ENCODE data around the gene GPR85.
"Not testable (repeated sequence)": the region's sequence is repeated elsewhere in the genome, so short reads cannot be mapped to it uniquely, and the experiment has no call there.

The GPR85 gene

DNA sequence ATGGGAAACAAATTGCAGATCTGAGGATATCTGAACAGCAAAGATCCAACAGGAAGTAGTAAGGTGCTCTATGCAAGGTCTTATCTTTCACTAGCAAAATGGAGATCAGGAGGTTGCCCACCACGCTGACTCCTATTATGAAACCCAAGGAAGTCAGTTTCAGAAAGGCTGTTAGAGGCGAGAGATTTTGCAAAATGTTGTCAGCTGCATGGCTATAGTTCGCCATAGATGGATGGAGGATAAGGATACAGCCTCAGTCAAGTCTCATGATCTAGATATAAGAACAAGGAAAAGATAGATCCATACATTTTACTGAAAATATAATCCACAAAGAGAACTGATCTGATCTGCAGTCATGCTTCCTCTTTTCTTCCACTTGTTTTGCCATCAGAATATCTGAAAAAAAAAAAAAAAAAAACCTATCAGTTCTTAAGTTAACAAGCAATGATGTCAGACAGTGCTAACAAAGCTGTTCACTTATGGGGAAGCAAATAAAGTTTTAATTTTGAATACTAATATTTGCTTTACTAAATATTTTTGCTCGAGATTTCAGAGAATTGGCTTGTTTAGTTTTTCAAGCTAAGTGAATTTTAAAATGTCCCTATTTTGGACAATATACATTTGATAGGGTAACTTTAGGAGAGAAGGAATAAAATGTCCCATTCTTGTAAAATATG is 2.0 kb downstream of the GPR85 start:
- DNase-seq (ENCODE audit: low read depth in 2 of 2), result no peak

DNA sequence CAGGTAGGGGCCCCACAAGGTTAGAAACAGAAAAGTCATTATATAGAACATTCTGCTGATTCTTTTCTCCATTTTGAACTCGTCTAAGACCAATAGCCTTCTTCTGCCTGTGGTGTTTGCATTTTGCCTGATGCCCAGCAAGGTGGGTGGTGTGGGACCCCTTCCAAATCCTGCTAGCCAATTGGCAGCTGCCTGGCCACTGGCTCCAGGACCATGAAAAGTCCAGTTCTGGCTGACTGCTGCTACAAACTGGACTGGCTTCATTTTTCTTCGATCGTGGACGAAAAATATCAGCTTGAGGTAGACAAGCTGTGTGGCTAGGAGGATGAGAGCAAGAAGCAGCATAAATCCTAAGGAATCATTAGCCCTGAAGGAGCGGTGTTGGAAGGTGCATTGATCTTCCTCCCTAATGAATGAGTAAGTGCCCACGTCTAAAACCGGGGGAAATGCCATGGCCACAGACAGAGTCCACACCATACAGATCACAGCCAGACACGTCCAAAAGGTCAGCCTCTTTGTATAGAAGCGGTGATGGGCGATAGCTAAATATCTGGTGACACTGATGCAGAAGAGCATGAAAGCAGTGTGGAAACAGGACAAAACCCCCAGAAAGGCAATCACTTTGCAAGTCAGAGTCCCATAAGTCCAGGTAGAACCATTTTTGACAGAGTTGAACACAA is 2.7 kb downstream of the GPR85 start:
- DNase-seq (ENCODE audit: low read depth in 2 of 2), result no peak

DNA sequence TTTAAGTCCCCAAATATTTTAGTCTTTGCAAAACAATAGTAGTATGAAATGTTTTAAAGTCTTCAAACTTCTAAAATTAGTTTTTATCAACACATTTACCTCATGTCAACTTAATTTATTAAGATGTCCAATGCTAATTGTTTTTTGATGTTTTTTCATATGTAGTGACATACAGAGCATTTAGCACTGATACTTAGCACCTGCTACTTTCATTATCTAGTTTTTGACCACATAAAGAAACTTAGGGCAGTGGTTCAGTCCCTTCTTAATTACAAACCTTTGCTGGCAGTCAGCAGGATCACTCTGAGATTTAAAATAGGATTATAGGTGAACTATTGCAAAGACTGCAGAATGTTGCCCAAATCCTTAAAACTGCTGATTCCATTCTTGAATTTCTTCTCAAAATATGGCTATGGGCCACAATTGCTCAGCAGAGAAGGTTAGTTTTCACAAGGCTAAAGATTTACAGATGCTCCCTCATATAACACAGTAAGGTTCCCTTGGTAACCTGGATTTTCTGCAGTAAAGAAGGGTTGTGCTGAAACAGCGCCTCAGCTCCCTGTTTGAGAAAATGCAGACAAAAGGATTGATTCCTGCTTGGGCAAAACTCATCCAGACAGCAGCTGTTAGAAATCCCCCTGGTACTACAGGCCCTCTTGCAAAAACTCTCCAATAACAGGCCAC is 3.4 kb downstream of the GPR85 start:
- DNase-seq (ENCODE audit: low read depth in 2 of 2), result no peak

DNA sequence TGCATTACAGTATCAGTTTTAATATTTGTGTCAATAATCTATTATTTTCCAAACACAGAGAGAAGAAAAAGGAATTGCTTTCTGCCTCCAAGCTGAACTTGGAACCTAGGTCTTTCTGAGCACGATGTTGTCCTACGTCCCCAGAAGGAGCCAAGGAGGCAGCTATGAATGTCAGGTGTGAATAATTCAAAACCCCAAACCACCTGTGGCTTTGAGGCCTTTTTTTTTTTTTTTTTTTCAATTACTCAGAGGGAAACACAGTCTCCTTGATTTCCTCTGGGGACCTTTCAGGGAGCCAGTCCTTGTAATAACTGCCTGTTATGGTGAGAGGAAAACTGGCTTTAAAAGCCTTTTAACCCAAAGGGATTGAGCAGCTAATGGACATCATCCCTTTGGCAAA is 8.3 kb downstream of the GPR85 start:
- DNase-seq (ENCODE audit: low read depth in 2 of 2), result no peak

DNA sequence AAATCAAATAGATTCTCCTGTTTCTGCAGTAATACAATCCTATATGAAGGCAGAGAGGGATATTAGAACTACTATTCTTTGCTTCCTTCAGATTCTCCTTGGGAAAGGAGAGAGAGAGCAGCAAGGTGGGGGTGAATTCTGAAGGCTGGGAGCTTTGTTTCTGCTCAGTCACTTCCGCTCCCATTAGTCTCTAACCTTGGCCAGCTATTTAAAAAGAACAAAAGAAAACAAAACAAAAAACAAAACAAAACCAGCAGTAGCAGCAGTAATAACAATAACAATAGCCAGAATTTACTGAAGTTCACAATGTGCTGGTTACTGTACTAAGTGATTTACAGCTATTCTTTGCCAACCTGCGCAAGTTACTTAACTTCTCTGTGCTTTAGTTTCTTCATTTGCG is 9.9 kb downstream of the GPR85 start:
- no peak for DNase-seq (ENCODE audit: low read depth in 2 of 2)

DNA sequence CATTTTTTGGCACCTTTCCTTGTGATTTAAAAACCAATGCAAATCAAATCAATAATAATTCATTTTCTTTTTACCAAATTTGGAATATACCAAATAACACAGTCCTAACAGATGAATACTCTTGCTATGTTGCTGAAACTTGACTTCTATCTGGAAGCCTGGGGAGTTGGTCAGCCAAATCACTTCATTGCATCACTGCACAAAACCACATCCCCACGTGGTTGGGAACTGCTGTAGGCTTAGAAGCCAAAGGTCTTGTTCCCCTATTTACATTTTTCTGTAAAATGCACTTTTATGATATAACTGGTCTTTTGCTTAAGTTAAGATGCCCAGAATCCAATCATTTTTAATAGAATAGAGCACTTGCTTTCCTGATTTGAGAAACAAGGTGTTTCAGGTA is 15.2 kb downstream of the GPR85 start:
- DNase-seq (ENCODE audit: low read depth in 2 of 2), result no peak

DNA sequence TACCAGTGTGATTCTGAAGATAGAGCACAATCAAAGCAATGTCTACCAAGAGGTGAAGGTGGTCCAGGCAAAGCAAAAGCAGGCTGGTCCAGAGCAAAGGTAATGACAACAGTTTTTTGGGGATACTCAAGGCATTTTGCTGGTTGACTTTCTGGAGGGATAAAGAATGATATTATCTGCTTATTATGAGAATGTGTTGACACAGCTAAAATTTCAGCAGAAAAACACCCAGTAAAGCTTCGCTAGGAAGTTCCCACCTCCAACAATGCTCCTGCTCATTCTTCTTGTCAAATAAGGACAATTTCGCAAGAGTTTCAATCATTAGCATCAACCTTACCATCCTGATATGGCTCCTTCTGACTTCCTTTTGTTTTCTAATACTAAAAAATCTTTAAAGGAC is 24.1 kb downstream of the GPR85 start:
- no peak for DNase-seq (ENCODE audit: low read depth in 2 of 2)

DNA sequence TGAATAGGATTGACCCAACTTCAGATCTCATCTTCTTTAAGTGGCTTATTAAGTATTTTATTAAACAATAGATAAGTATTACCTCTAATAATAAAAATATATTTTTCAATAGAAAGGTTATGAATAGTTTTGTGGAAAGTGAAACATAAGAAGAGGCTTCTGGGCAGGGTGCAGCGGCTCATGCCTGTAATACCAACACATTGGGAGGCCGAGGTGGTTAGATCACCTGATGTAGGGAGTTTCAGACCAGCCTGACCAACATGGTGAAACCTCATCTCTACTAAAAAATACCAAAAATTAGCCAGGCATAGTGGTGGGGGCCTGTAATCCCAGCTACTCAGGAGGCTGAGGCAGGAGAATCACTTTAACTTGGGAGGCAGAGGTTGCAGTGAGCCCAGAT is 26.5 kb downstream of the GPR85 start:
- DNase-seq (ENCODE audit: low read depth in 2 of 2), result no peak

DNA sequence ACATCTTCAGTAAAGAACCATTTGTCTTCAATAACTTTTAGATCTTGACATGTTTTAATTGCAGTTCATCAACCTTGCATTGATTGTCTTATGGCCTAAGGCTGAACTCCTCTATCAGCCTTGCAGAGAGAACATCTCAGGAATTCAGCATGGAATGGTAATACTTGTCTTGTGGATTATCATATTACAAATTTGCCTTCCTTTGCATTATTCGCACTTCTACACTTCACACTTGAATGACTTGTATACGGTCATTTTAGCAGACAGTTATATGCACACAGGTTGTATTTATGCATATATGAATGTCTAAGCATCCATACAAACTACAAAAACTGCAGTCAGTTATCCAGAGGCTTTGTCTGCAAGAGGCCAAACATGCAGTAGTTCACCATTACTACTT is 31.7 kb downstream of the GPR85 start:
- no peak for DNase-seq (ENCODE audit: low read depth in 2 of 2)

DNA sequence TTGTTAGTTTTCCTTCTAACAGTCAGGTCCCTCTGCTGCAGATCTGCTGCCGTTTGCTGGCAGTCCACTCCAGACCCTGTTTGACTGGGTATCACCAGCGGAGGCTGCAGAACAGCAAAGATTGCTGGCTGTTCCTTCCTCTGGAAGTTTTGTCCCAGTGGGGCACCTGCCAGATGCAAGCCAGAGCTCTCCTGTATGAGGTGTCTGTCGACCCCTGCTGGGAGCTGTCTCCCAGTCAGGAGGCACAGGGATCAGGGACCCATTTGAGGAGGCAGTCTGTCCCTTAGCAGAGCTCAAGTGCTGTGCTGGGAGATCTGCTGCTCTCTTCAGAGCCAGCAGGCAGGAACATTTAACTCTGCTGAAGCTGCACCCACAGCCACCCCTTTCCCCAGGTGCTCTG is 32.4 kb downstream of the GPR85 start:
- not testable (repeated sequence) for DNase-seq (ENCODE audit: low read depth in 2 of 2)

DNA sequence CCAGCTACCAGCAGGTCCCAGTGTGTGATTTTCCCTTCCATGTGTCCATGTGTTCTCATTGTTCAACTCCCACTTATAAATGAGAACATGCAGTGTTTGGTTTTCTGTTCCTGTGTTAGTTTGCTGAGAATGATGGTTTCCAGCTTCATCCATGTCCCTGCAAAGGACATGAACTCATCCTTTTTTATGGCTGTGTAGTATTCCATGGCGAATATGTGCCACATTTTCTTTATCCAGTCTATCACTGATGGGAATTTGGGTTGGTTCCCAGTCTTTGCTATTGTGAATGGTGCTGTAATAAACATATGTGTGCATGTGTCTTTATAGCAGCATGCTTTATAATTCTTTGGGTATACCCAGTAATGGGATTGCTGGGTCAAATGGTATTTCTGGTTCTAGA is 37.4 kb downstream of the GPR85 start:
- DNase-seq (ENCODE audit: low read depth in 2 of 2), result not testable (repeated sequence)

DNA sequence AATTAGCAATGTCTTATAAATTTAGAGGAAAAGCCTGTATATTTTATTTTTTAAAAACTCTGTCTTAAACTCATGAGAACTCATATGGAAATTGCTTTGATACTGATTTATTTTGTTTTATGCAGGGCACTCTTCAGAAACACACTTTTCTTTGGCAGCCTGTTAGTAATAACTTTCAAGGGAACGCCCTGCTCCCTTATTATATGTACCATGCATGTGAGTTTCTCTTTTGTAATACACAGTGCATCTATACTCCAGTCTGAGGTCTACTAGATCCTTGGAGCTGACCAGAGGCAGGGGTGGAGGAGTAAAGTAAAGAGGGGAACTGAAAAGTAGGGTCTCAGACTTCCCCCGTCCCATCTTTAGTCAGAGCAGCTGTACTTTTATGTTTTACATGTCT is 40.2 kb downstream of the GPR85 start:
- no peak for DNase-seq (ENCODE audit: low read depth in 2 of 2)

DNA sequence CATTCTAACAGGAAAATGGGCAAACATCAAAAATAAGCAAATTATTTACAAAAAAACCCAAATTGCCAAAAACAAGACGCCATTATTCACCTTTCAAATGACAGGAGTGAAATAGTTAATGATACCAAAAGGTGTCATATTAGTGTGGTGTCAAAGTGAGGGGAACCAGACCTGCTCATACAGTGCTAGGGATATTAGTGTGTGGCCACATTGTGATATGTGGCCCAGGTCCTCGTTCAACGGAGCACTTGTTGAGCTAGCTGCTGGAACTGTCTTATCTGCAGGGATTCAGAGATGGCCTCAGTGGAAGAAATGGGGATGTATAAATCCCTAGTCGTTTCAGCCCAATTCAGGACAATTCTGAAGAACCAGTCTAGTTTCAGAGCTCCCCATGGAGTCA is 41.2 kb downstream of the GPR85 start:
- DNase-seq (ENCODE audit: low read depth in 2 of 2), result no peak

DNA sequence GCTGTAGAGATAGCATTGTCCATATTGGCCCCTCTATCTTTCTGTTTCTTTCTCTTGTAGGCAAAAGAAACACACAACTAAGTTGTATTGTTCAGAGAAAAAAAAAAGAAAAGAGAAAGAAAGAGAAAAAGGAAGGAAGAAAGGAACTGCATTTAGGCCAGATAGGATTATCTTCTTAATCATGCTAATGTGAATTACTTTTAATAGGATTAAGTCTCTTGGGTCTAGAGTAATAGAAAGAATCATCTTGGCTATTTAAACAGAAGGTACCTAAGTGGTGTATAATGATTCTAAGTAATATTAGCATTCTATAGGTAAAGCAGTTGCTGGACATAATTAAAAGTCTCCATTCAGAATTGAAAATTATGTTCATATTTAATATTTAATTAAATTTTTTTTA is 42.2 kb downstream of the GPR85 start:
- no peak for DNase-seq (ENCODE audit: low read depth in 2 of 2)

DNA sequence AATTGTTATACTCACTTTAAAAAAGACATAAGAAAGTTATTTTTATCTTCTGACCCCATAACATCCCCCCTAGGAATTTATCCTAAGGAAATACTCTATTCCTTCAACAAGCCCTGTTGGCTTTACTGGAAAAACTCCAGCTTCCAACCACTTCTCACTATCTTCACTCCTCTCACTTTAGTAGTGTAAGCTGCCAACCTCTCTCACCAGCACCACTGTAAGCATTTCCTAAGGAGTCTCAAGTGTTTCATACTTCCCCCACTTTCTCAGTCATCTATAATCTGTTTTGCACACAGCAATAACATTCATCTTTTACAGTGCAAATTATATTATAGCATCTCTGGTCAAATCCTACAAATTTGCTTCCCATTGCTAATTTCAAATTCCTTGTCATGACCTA is 45.8 kb downstream of the GPR85 start:
- no peak for DNase-seq (ENCODE audit: low read depth in 2 of 2)

DNA sequence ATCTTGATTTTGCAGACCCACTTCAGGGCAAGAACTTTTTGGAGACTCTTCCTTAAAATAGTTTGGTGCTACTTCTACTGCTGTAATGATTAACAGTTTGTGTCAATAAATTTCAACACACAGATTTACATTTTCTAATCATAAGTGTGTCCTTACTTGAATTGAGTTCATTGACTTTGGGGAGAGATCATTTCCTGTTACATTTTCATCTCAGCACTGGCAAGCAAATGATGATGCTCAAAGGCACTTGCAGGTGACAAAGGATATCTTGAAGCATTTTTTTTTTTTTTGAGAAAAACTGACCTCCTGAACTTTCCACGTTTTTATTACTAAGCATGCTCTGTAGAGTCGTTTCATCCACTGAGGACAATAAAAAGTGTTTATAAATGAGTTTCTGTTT is 52.7 kb downstream of the GPR85 start:
- DNase-seq (ENCODE audit: low read depth in 2 of 2), result no peak
